Inferior parietal cortex (tissue), 1 donor: ENCODE data around the gene RIN1.
A peak's percentile ranks its signal among the peaks of the same experiment; 100 is the strongest.
"Not testable (repeated sequence)": the region's sequence is repeated elsewhere in the genome, so short reads cannot be mapped to it uniquely, and the experiment has no call there.

Experiments used
- DNase-seq: peaks from one replicate; pipeline ENCODE4 v3.0.0-alpha.2; 2016; ENCODE audit errors: extremely low spot score

The RIN1 gene, protein sequence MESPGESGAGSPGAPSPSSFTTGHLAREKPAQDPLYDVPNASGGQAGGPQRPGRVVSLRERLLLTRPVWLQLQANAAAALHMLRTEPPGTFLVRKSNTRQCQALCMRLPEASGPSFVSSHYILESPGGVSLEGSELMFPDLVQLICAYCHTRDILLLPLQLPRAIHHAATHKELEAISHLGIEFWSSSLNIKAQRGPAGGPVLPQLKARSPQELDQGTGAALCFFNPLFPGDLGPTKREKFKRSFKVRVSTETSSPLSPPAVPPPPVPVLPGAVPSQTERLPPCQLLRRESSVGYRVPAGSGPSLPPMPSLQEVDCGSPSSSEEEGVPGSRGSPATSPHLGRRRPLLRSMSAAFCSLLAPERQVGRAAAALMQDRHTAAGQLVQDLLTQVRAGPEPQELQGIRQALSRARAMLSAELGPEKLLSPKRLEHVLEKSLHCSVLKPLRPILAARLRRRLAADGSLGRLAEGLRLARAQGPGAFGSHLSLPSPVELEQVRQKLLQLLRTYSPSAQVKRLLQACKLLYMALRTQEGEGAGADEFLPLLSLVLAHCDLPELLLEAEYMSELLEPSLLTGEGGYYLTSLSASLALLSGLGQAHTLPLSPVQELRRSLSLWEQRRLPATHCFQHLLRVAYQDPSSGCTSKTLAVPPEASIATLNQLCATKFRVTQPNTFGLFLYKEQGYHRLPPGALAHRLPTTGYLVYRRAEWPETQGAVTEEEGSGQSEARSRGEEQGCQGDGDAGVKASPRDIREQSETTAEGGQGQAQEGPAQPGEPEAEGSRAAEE

GRCh38 chr11:66336234-66337102, at the start of gene RIN1:
TSS of gene RIN1 (minus strand) at chr11:66336434. CDS start at chr11:66336402, 32 bp downstream.
- DNase-seq, result peak; percentile 72

GRCh38 chr11:66384316-66384715, 48.1 kb upstream of the RIN1 start:
- DNase-seq, result not testable (repeated sequence)

DNA sequence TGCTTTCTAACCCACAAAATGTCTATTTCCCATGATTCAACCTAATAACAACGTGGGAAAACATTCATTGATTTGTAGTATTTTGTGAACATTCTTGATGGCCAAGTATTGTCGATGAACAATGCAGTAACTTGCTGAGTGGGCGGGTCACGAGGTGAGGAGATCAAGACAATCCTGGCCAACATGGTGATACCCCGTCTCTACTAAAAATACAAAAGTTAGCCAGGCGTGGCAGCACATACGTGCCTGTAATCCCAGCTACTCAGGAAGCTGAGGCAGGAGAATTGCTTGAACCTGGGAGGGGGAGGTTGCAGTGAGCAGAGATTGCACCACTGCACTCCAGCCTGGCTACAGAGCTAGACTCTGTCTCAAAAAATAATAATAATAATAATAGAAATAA, 44.0 kb upstream of the RIN1 start:
- DNase-seq, result not testable (repeated sequence)

- not testable (repeated sequence) for DNase-seq
Observed at GRCh38 chr11:66373690-66374287, 37.6 kb upstream of the RIN1 start.

DNA sequence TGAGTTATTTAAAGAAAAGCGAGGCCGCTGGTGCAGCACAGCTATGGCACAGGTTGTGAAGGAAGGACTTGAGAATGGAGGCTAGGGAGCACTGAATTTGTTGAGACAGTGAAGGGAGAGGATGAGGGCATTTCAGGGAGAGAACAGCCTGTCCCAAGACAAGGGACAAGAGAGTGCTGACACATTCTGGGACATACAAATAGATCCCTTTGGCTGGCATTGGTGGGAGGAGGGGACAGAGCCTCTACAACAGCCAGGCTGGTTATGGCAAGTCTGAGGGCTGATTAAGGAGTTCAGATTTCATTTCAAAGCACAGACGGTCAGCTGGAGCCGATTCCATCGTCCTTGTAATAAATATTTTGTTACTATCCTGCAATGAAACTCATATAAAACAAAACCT, 37.0 kb upstream of the RIN1 start:
- DNase-seq, result no peak

DNA sequence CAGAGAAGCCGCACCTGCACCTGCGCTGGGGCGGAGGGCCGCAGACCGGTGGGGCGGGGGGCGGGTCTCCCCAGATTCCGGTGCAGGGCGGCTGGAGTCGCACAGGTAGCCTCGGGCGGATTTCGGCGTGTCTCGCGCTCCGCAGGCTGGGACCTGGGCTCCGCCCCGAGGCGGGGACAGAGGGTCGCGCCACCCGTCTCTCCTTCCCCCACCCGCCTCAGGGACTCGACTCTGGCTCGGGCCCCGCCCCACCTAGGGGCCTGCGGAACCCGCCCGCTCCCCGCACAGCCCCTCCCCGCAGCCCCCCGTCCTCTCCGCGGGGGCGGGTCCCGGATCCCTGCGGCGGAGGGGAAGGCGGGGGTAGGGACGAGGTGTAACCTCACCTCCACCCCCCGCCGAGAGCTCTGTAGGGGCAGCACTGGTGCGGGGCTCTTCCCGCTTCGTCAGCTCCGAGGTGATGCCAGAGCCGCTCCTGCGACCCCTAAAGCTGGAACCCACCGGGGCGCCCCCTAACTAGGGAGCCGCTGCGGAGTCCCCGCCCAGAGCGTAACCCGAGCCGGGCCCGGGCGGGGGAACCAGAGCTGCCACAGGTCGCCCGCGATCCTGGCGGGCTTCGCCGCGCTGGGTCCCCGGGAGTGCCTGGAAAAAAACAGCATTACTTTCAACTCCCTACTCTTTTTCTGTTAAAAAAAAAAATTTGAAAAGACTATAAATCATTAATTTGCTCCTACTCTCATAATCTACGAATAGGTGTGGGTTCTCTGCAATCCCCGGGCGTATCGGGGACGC, 35.6 kb upstream of the RIN1 start, which contains the start of gene SLC29A2:
SLC29A2 (minus strand) TSS at position 134 of the 789 bp plus-strand sequence. CDS start 169 bp downstream, outside the sequence.
- peak; percentile 55 for DNase-seq

- DNase-seq, result no peak
Observed at GRCh38 chr11:66369073-66369894, 33.0 kb upstream of the RIN1 start.

- DNase-seq, result no peak
Observed at GRCh38 chr11:66368484-66368883, 32.2 kb upstream of the RIN1 start.

DNA sequence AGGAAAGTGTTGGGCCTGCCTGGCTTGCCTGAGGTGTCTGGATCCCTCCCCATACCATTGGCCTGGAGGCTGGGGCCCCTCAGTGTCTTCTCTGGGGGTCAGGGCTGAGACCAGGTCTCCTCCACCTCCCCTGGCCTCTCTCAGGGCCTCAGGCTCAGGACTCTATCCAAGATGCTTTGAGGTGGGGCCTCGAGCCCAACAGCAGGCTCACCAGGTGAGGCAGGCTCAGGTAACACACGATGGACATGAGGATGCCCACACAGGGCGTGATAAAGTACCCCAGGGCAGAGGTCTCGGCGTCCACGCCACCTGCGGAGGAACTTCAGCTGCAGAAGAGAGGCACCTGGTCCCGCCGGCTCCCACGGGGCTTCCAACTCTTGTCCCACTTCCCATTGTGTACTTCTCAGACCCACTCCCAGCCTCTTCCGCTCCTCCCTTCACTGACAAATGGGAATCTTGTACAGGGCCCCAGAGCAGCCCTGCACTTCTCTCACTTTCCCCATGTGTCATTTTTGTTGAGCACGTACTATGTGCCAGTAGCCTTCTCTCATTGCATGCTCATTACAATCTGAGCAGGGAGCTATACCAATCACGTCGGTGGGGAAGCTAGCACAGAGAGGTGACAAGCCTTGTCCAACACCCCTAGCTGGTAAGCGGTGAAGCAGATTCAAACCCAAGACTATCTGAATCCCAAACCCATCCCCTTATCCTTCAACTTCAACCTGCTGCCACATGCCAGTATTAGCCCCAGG, 31.5 kb upstream of the RIN1 start:
- DNase-seq, result no peak

DNA sequence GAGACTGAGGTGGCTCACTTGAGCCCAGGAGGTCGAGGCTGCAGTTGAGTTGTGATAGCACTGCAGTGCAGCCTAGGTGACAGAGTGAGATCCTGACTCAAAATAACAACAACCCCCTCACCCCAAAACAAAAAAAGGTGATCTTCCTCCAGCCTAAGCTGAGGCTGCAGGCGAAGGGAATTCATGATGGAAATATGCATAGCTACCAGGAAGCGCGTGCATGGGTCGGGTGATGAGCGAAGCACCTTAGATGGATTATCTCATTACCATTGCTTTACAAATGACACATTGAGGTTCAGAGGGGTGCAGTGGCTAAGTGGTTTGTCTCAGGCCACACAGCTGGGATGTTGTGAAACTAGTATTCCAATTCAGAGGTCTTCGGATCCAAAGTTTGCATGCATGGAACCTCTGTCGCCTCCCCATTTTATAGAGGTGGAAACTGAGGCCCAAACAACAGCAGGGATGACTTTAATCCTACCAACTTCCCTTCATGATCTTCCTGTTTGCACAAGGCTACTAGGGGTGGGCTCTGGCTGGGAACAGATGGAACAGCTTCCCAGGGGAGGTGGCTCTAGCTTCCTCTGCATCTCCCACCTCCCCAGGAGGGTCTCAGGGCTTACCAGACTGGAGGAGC, 30.7 kb upstream of the RIN1 start:
- no peak for DNase-seq

DNA sequence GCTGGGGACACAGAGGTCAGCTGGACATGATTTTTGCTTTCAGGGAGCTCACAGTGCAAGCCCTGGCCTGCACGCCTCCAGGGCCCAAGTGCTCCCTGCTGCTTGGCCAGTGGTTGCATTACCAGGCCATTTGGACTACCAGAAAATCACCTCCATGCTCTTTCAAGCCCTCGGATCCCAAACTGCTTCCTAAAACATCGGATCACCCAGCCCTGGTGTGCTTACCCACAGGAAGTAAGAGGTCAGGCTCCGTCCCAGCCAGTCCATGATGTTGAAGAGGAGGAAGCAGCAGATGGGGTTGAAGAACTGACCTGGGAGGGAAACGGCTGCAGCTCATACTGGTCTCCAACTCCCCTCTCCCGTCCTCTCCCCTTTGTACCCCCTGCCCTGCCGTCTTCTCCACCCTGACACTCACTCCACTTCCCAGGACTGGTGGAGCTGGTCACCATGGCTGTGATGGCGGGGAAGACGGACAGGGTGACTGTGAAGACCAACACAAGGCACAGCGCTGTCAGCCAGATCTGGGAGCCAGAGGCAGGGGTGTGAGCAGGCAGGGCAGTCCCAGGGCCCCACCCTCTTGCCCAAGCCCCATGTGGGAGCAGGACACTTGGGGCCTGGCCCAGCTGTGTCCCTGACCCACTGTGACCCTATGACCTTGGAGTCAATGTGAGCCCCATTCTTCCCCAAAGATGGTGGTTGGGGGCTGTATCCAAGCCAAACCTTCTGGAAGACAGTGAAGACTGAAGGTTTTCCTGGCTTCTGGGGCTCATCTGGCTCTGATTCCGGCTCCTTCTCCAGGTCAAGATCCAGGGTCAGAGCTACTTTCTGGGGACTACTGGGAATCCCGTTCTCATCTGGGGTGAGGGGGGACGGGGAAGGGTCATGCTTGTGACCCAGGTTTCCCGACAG, 29.7 kb upstream of the RIN1 start:
- no peak for DNase-seq

DNA sequence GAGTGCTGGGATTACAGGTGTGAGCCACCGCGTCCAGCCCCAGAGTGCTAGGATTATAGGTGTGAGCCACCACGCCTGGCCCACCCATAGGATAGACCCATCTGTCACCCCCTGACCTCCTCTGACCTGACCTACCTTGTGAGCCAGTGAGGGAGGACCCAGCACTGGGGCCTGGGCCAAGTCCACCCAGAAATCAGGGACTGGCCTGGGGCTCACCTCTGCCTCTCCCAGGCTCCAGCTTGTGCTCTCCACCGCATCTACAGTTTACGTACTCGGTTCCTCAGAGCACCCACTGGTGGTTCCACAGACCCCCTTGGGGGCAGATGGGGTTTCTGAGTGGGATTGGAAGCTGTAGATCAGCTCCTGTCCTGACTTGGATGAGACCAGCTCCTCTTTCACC, 28.9 kb upstream of the RIN1 start:
- no peak for DNase-seq

DNA sequence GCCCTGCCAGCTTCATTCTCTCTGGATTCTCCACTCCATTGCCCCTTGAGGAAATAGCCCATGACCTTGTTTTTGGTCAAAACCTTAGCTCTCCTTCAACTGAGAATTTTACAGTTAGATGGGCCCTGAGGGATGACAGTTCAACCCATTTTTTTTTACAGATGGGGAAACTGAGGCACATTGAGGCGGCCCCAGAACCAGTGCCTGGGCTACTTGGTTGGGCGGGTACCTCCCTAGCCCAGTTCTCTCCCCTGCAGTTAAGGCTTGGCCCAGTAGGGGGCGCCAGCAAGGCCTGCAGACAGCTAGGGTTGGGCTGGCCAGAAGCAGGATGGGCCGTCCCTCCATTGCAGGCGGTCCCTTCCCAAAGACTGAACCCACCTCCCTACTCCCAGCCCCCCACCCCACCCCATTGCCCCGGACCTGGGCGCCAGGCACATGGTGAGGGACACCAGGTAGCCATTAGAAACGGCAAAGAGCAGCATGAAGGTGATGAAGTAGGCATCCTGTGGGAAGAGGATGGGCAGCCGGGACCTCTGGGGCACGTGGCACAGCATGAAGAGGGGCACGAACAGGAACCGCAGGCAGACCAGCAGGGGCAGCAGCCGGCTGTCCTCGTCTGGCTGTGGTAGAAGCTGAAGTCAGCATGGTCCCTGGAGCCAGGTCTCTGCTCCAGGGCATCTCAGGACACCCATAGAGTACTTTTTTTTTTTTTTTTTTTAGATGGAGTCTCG, 27.7 kb upstream of the RIN1 start:
- no peak for DNase-seq

DNA sequence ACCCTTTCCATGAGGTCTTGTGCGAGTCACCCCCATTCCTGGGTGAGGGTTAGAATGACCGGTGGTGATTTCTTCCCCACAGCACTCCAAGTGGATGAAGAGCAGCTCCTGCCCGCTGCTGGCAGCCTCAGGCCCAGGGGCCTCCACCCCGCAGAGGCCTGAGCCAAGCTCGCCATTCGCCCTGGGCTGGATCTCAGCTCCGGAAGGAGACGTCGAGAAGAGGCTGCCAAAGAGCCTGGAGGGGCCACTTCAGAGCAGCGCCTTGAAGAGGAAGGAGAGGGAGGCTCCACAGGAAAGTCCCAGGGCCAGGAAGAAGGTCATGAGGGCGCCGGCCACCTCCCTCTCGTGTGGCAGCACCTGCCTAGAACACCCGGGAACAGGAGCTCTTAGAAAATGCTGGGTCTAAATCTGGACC, 27.0 kb upstream of the RIN1 start:
- no peak for DNase-seq

DNA sequence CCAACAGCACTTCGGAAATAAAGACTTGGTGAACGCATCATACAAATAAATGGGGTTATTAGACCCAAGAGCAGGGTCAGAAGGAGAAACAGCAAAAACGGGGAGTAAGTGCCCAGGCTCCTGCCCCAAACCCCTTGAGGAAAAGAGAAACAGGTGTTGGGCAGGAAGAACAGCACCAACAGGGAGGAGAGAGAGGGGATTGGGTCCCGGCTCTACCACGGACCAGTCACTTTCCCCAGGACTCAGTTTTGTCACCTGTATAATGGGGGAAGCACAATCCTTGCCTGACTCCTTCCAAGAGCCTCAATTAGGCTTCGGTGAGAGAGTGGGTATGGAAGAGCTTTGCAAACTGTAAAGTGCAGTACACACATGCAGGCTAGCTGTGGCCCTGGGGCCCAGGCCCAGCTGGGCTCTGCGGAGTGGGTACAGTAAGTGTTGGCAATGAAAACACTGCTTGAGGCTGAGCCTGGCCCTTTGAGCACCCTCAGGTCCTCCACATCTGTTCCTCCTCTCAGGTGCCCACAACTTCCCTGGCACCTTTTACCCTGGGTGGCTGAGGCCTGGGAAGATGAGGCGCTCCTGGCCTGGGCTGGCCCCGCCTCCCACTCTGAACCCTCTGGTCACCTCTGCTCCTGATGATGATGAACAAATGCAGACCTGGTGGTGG, 26.4 kb upstream of the RIN1 start:
- no peak for DNase-seq

DNA sequence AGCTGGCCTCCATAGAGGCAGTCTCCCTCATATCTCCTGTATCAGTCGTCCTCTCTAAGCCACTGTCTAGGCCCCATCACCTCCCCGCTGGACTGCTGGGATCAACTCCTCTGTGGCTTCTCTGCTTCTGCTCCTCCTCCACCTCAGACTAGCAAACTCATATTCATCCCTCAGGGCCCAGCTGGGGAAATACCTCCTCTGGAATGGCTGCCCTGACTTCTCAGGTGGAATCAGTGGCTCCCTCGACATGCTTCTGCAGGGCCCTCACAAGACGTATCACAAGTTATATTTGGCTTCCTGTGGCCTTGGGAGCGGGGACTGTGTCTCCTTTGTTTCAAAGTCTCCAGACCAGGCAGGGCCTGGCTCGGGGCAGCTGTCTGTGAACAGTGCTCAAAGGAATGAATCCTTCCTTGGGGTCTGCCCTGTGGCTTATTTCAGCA, 25.3 kb upstream of the RIN1 start:
- DNase-seq, result no peak
